GM12878 (cell line): ENCODE measurements around the gene SESTD1. TPM values are rescaled to one million over a fixed set of nuclear protein-coding genes. Genes with fewer than 3 reads are reported as not detected.

Source experiments
- ATAC-seq: fragments of 200-7000 bp; cut with Tn5 transposase; 3 replicates; pipeline ENCODE4 v1.9.1; 2020; ENCODE audit warnings: mild to moderate bottlenecking, moderate library complexity
- BruUV-seq: library from RNA; stranded (reverse); fragments of 400-500 nt; replicated peaks from 2 replicates; lab custom pipeline; 2021; lab: Mats Ljungman, UMichigan
- CTCF ChIA-PET: fragments of 300-600 bp; sonication (Branson Sonifier 250); formaldehyde crosslinking; extraction: SDS; loops from one replicate; lab custom pipeline; 2021; ENCODE audit warnings: inconsistent platforms; lab: Yijun Ruan, JAX
- POLR2A ChIA-PET: fragments of 350-600 bp; formaldehyde crosslinking; extraction: SDS; loops from one replicate; lab custom pipeline; 2021; ENCODE audit warnings: inconsistent platforms; lab: Charles Lee
- RAD21 ChIA-PET: fragments of 300-600 bp; sonication (Branson Sonifier 250); formaldehyde crosslinking; loops from one replicate; lab custom pipeline; 2023; ENCODE audit warnings: antibody characterized with exemption; ENCODE audit not compliant: unreplicated experiment; lab: Charles Lee
- SMC1A ChIA-PET: fragments of 300-600 bp; sonication (Branson Sonifier 250); formaldehyde crosslinking; loops from one replicate; lab custom pipeline; 2023; ENCODE audit not compliant: unreplicated experiment, uncharacterized antibody; lab: Charles Lee
- DNase-seq: peaks from one replicate; pipeline ENCODE4 v3.0.0-alpha.2; 2011; ENCODE audit warnings: low read depth, low spot score
- FAIRE-seq: peaks from 3 replicates; lab custom pipeline; 2011; peaks lifted over from hg19 to GRCh38; lab: Jason Lieb, UNC
- H2AFZ ChIP-seq: 2 replicates; pipeline ENCODE4 v1.6.0; 2011; ENCODE audit warnings: low read depth, low read length, control low read depth; ENCODE audit not compliant: control insufficient read depth
- H3K27ac ChIP-seq: 2 replicates; pipeline ENCODE4 v1.5.1; 2011; ENCODE audit warnings: control low read depth; ENCODE audit not compliant: control insufficient read depth, insufficient read depth
- H3K27me3 ChIP-seq, 2 experiments: replicated peaks in 1 of 2; 2 replicates each; pipeline versions ENCODE4 v1.6.0 to v1.6.1; 2011; ENCODE audit warnings: low read length in 1 of 2; ENCODE audit not compliant: control insufficient read depth in 2 of 2, insufficient read depth in 2 of 2
- H3K36me3 ChIP-seq, 2 experiments: 2 replicates each; pipeline ENCODE4 v1.5.1; 2011; ENCODE audit warnings: low read length in 1 of 2; ENCODE audit not compliant: control insufficient read depth in 2 of 2, insufficient read depth in 2 of 2
- H3K4me1 ChIP-seq: 2 replicates; pipeline ENCODE4 v1.6.1; 2011; ENCODE audit warnings: mild to moderate bottlenecking, low read length, moderate library complexity, mixed read lengths; ENCODE audit not compliant: control insufficient read depth, insufficient read depth
- H3K4me2 ChIP-seq: 2 replicates; pipeline ENCODE4 v1.6.0; 2011; ENCODE audit warnings: control low read depth; ENCODE audit not compliant: control insufficient read depth, insufficient read depth
- H3K4me3 ChIP-seq: fragments of 200-600 bp; sonication (generic); 2 replicates; pipeline ENCODE4 v1.5.1; 2016
- H3K79me2 ChIP-seq: 2 replicates; pipeline ENCODE4 v1.6.0; 2011; ENCODE audit warnings: low read length; ENCODE audit not compliant: control insufficient read depth, insufficient read depth
- H3K9ac ChIP-seq: 2 replicates; pipeline ENCODE4 v1.8.0; 2011; ENCODE audit warnings: low read length, control low read depth, mixed read lengths; ENCODE audit not compliant: control insufficient read depth, insufficient read depth
- H3K9me3 ChIP-seq: replicated peaks from 3 replicates; pipeline ENCODE4 v1.5.1; 2011; ENCODE audit warnings: mild to moderate bottlenecking, low read length; ENCODE audit not compliant: control insufficient read depth, insufficient read depth
- H4K20me1 ChIP-seq: 2 replicates; pipeline ENCODE4 v1.6.0; 2011; ENCODE audit not compliant: control insufficient read depth, insufficient read depth
- NFIC ChIP-seq: IDR thresholded peaks from 2 replicates; pipeline ENCODE4 v1.6.1; 2012; ENCODE audit warnings: low read depth, mild to moderate bottlenecking, inconsistent platforms, low read length, moderate library complexity
- POLR2AphosphoS2 ChIP-seq: IDR thresholded peaks from 2 replicates; pipeline ENCODE4 v1.6.1; 2011; ENCODE audit warnings: low read depth, mild to moderate bottlenecking, low read length, improper control_type of control experiment, moderate library complexity
- POLR2AphosphoS5 ChIP-seq: IDR thresholded peaks from 2 replicates; pipeline ENCODE4 v1.6.1; 2011; ENCODE audit warnings: mild to moderate bottlenecking, low read length, inconsistent platforms
- SIX5 ChIP-seq: IDR thresholded peaks from 2 replicates; pipeline ENCODE4 v1.6.1; 2011; ENCODE audit warnings: mild to moderate bottlenecking, low read depth, low read length, moderate library complexity; ENCODE audit not compliant: severe bottlenecking
- WGBS: methylation state at CpG from one replicate; pipeline ENCODE4 v1.1.6; 2016; ENCODE audit warnings: low lambda C conversion rate; ENCODE audit not compliant: insufficient replicate concordance, insufficient coverage; ENCODE audit errors: missing lambda C conversion rate; 5-methylcytosine and 5-hydroxymethylcytosine counted together
- in situ Hi-C: fragments of 300-500 bp; cut with MboI; formaldehyde crosslinking; loops from 9 replicates; pipeline ENCODE4 v1.14.3; 2018; ENCODE audit warnings: mixed read lengths
- intact Hi-C: fragments of 100-400 bp; cut with micrococcal nuclease; formaldehyde crosslinking; loops from one replicate; pipeline ENCODE4 v1.14.2; 2022; ENCODE audit not compliant: unreplicated experiment
- polyA plus RNA-seq, 11 experiments: library from polyadenylated mRNA; depleted of rRNA in 4 of 11; unstranded in 6 of 11; stranded (reverse) in 5 of 11; fragments of >200 nt; fragmentation: Nextera tagmentation in 4 of 11; fragmentation: Illumina TruSeq in 1 of 11; extraction: Ambion mirVana in 4 of 11; extraction: Trizol in 1 of 11; gene quantifications; 1 replicate in 1 of 11; 2 replicates in 10 of 11; pipeline versions ENCODE4 v1.2.1 to v1.2.3, GENCODE V29; 2011 to 2016; ENCODE audit warnings: inconsistent platforms in 2 of 11, missing spikeins in 2 of 11, low read depth in 1 of 11
- total RNA-seq, 4 experiments: library from RNA; depleted of rRNA in 3 of 4; stranded (reverse); fragments of >200 nt in 3 of 4; fragmentation: Illumina TruSeq in 1 of 4; extraction: Trizol in 1 of 4; gene quantifications; 2 replicates each; pipeline versions ENCODE4 v1.2.1 to v1.2.3, GENCODE V29; 2013 to 2021
- TF ChIP-seq, protein P1 (sequence below): fragments of 450-650 bp; IDR thresholded peaks from 2 replicates; pipeline ENCODE4 v1.6.1; 2017; ENCODE audit warnings: mild to moderate bottlenecking, moderate library complexity
- TF ChIP-seq, protein P2 (sequence below): IDR thresholded peaks from 2 replicates; pipeline ENCODE4 v1.6.1; 2011; ENCODE audit warnings: low read depth, mild to moderate bottlenecking, low read length, moderate library complexity, borderline replicate concordance; ENCODE audit errors: extremely low read depth

SESTD1 gene
- total and polyA plus RNA-seq, 10 of the 15 experiments (the other 5 are each of a cell fraction or from before 2014, with no cell fraction given) = 4.4 to 22.7 (median 9.5) TPM

DNA sequence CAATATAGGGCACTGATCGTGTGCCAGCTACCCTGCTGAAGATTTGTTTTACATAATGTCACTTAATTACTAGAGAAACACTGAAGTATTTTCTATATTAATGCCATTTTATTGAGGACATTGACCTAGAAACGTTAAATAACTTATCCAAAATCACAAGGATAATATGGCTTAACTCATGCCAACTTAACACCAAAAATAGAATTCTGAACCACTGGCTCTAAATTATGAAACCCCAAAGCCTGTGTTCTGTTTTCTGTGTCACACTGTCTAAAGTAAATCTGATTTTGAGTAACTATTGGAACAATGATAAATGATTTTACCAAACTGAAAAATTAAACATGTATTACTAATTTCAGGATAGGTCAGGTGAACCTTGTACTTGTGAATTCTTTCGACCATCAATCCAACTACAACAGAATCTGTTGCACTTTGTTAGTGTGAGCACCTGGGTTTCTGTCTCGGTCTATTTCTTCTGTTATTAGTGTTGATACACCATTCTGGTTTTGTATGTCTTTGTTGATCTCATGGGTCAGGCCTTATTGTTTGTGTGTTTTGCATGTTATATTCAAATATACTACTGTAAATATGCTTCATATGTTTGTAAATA is 166.4 kb downstream of the SESTD1 start (continued):
- TF ChIP-seq, protein P1, sequence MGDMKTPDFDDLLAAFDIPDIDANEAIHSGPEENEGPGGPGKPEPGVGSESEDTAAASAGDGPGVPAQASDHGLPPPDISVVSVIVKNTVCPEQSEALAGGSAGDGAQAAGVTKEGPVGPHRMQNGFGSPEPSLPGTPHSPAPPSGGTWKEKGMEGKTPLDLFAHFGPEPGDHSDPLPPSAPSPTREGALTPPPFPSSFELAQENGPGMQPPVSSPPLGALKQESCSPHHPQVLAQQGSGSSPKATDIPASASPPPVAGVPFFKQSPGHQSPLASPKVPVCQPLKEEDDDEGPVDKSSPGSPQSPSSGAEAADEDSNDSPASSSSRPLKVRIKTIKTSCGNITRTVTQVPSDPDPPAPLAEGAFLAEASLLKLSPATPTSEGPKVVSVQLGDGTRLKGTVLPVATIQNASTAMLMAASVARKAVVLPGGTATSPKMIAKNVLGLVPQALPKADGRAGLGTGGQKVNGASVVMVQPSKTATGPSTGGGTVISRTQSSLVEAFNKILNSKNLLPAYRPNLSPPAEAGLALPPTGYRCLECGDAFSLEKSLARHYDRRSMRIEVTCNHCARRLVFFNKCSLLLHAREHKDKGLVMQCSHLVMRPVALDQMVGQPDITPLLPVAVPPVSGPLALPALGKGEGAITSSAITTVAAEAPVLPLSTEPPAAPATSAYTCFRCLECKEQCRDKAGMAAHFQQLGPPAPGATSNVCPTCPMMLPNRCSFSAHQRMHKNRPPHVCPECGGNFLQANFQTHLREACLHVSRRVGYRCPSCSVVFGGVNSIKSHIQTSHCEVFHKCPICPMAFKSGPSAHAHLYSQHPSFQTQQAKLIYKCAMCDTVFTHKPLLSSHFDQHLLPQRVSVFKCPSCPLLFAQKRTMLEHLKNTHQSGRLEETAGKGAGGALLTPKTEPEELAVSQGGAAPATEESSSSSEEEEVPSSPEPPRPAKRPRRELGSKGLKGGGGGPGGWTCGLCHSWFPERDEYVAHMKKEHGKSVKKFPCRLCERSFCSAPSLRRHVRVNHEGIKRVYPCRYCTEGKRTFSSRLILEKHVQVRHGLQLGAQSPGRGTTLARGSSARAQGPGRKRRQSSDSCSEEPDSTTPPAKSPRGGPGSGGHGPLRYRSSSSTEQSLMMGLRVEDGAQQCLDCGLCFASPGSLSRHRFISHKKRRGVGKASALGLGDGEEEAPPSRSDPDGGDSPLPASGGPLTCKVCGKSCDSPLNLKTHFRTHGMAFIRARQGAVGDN = peak; percentile 79
- TF ChIP-seq, protein P2, sequence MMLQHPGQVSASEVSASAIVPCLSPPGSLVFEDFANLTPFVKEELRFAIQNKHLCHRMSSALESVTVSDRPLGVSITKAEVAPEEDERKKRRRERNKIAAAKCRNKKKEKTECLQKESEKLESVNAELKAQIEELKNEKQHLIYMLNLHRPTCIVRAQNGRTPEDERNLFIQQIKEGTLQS = no peak
- TF ChIP-seq NFIC = peak; percentile 30; the same call in 1 of the 2 replicates
- TF ChIP-seq SIX5 = no peak

DNA sequence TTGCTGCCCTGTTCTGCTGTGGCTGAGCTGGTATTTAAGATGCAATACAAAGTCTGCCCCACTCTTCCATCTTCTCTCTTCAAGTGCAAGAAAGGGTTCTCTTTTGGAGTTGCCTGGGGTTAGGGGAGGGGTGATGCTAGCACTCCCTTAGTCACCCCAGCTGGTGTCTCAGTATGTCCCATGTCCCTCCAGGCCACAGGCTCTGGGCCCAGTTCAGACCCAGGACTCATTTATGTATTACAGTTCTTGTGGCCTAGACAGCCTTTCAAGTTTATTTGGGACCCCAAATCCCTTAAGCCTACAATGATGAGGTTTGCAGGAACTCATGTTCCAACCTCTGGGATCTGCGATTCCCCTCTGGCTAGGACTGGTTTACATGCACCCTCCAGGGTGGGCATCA is 167.5 kb downstream of the SESTD1 start:
- TF ChIP-seq POLR2AphosphoS2 (no peak), SIX5 (no peak), POLR2AphosphoS5 (no peak)
- H2AFZ ChIP-seq = no peak overlapping the region
- H3K4me3 ChIP-seq = no peak overlapping the region
- FAIRE-seq = no peak
- DNase-seq = no peak
- H4K20me1 ChIP-seq = no peaks in the 10 kb centered on the region
- no peaks in the 10 kb centered on the region; the same call in 2 of the 3 replicates for H3K9me3 ChIP-seq
- H3K27ac ChIP-seq = no peak overlapping the region
- SMC1A ChIA-PET = interaction anchor here (1.2 to 7.3 kb wide), 6 partner anchors 9 to 99 kb away, joined by 3 to 66 read pairs (median 14); partner anchors contain the start of gene CCDC141
- in situ Hi-C loops (no loop called here), intact Hi-C loops (loop anchor here (5.0 kb wide), 2 partner anchors 50 to 75 kb away; no protein-coding TSS in a partner anchor)
- peaks cover 19% of the 10 kb centered on the region for H3K4me1 ChIP-seq
- H3K79me2 ChIP-seq = no peaks in the 10 kb centered on the region
- RAD21 ChIA-PET = interaction anchor here (0.7 to 6.0 kb wide), 8 partner anchors 9 to 341 kb away, joined by 3 to 47 read pairs (median 3); partner anchors contain the start of gene CCDC141
- WGBS = 83% methylated on average over 1 of the region's 1 CpG
- H3K36me3 ChIP-seq = no peaks in the 10 kb centered on the region
- CTCF ChIA-PET = interaction anchor here (1.5 to 7.1 kb wide), 5 partner anchors 9 to 76 kb away, joined by 3 to 41 read pairs (median 9); partner anchors contain the start of gene CCDC141
- POLR2A ChIA-PET = interaction anchor here (1.5 to 3.4 kb wide), 4 partner anchors 9 to 76 kb away, joined by 5 to 22 read pairs (median 8); partner anchors contain the start of gene CCDC141
- H3K4me2 ChIP-seq = no peak overlapping the region
- peak; percentile 3; the same call in 2 of the 3 replicates for ATAC-seq
- no peaks in the 10 kb centered on the region for H3K27me3 ChIP-seq
- H3K9ac ChIP-seq = no peak overlapping the region
- BruUV-seq = no TSS peak
